22Rv1 (cell line): ENCODE results near the gene PLXNA2.
A peak's percentile ranks its signal among the peaks of the same experiment; 100 is the strongest.

Source experiments
- H3K27ac ChIP-seq: fragments of 450-650 bp; 2 replicates; pipeline ENCODE4 v1.5.1; 2017
- CTCF ChIP-seq: fragments of 450-650 bp; IDR thresholded peaks from 2 replicates; pipeline ENCODE4 v1.5.1; 2017; ENCODE audit warnings: mild to moderate bottlenecking
- ZFX ChIP-seq: fragments of 450-650 bp; IDR thresholded peaks from 2 replicates; pipeline ENCODE4 v1.6.1; 2017; ENCODE audit warnings: antibody characterized with exemption, borderline replicate concordance

PLXNA2 gene

DNA sequence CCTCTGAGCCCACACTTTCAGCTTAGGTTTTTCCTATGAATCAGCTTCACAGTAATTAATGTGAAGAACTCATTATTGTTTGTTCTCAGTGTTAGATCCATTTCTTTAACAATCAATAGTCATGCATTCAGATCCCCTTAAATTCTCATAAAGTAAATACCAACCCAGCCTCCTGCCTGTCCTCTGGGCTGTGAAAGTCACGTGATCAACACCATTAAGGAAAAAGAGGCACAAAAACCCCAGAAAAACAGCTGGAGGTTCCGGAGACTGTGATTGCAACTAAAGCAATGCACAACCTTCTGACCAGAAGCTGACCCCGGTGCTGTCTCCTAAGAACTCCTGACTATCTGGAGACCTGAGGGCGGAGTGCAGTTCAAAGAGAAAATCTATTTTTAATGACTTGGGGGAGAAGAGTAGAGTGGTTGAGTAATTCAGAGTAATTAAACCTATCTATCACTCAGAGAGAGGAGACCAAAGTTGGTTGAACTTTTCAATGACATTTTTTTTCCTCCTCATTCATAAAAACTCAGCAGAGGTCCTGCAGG lies 132.5 kb downstream of the PLXNA2 start:
- no peak for TF ChIP-seq CTCF
- no peak for TF ChIP-seq ZFX
- H3K27ac ChIP-seq = no peak overlapping the region

DNA sequence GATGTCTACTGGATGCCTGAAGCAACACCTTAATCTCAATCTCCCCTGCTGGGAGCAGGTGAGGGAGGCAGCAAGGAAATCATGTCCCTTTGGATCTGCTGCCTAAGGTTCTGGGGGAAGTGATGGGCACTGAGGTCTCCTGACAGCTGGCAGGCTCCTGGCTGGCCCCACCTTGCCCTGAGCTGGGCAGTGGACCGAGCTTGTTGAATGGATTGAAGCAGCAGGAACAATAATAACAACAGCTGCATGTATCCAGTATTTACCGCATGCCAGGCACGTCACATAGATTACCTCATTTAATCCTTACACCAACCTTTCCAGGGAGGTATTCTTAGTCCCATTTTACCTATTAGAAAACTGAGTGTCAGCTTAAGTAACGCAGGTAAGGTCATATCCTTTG lies 133.9 kb downstream of the PLXNA2 start:
- no peak overlapping the region for H3K27ac ChIP-seq
- TF ChIP-seq CTCF (no peak), ZFX (no peak)

- TF ChIP-seq CTCF = no peak
- no peak for TF ChIP-seq ZFX
- H3K27ac ChIP-seq = peak overlapping the region; percentile 17; the same call in 1 of the 2 replicates
Observed at GRCh38 chr1:208108646-208109330, 135.4 kb downstream of the PLXNA2 start.

DNA sequence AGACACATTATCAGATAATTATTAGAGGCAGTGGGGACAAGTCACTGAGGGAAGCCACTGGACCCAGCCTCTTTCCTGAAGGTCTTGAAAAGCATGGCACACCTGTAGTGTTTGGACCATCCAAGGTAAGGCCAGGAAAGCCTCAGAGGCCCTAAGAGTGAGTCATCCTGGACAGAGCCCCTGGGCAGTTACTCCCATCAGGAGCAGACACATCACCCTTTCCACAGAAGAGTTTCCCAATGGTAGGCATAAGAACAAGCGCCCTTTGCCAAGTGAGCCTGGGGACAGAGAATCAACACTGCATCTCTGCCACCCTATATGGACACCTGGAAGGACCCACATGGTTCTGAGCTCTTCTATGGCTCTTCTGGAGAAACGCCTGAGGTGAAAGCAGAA lies 136.0 kb downstream of the PLXNA2 start:
- TF ChIP-seq CTCF = no peak
- no peak for TF ChIP-seq ZFX
- H3K27ac ChIP-seq = peak overlapping the region; percentile 17

GRCh38 chr1:208107425-208108212 lies 136.6 kb downstream of the PLXNA2 start:
- H3K27ac ChIP-seq = peak overlapping the region; percentile 17
- no peak for TF ChIP-seq CTCF
- no peak for TF ChIP-seq ZFX

DNA sequence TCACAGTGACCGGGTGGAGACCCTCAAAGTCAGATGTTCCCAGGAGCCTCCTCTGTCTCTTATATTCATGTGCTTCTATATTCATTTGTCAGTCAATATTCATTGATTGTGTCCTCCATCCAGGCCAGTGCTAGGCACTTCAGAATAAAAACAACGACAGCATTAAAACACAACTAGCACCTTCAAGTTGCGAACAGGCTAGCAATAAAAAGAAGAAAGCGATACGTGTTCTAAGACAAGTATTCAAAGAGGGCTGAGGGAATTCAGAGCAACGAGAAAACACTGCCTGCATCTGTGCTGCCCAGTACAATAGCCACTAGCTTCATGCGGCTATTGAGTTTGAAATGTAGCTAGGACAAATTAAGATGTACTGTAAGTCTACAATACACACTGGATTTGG lies 138.0 kb downstream of the PLXNA2 start:
- TF ChIP-seq CTCF (no peak), ZFX (no peak)

GRCh38 chr1:208105756-208106155 lies 138.4 kb downstream of the PLXNA2 start:
- TF ChIP-seq CTCF (no peak), ZFX (no peak)
- H3K27ac ChIP-seq = no peak overlapping the region

More for the DNA sequence above, 138.0 kb downstream of the PLXNA2 start:
- H3K27ac ChIP-seq = no peak overlapping the region
